ENCODE data around the gene ACOX3.

GRCh38 chr4:8474856-8475255, 34.3 kb upstream of the ACOX3 start:
- TF ChIP-seq EP300 (IDR thresholded peaks at IDR 0.05) (no peak), POLR2AphosphoS5 (IDR thresholded peaks at IDR 0.05) (no peak)

Measured in esophagus muscularis mucosa (tissue), 3 donors.